ENCODE measurements around the gene PSAP.
A peak's percentile ranks its signal among the peaks of the same experiment; 100 is the strongest.

The PSAP gene

DNA sequence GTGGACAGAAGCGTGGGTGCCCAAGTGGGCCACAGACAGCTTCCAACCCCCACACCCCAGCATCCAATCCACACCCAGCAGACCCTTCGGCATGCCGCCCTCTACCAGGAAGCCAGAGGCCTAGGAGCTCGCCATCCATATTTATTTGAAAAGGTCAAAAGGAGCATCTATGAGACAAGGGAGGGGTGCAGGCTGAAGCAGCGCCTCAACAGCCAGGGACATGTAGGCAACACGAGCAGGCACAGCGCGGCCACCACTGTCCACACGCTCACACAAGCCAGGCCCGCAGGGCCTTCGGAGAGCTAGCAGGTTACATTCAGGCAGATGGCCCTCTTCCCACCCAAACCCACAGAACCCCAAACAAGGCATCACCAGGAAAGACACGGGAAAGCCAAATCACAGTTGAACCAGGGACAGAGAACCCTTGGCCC, 34.6 kb downstream of the PSAP start:
- no peak overlapping the region for H3K4me3 ChIP-seq (ENCODE audit: low read length)
- no peak for DNase-seq (ENCODE audit: low read depth)
- TF ChIP-seq, protein P1, sequence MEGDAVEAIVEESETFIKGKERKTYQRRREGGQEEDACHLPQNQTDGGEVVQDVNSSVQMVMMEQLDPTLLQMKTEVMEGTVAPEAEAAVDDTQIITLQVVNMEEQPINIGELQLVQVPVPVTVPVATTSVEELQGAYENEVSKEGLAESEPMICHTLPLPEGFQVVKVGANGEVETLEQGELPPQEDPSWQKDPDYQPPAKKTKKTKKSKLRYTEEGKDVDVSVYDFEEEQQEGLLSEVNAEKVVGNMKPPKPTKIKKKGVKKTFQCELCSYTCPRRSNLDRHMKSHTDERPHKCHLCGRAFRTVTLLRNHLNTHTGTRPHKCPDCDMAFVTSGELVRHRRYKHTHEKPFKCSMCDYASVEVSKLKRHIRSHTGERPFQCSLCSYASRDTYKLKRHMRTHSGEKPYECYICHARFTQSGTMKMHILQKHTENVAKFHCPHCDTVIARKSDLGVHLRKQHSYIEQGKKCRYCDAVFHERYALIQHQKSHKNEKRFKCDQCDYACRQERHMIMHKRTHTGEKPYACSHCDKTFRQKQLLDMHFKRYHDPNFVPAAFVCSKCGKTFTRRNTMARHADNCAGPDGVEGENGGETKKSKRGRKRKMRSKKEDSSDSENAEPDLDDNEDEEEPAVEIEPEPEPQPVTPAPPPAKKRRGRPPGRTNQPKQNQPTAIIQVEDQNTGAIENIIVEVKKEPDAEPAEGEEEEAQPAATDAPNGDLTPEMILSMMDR (IDR thresholded peaks at IDR 0.05; ENCODE audit: insufficient read depth, low read depth, low read length, missing control alignments): no peak

DNA sequence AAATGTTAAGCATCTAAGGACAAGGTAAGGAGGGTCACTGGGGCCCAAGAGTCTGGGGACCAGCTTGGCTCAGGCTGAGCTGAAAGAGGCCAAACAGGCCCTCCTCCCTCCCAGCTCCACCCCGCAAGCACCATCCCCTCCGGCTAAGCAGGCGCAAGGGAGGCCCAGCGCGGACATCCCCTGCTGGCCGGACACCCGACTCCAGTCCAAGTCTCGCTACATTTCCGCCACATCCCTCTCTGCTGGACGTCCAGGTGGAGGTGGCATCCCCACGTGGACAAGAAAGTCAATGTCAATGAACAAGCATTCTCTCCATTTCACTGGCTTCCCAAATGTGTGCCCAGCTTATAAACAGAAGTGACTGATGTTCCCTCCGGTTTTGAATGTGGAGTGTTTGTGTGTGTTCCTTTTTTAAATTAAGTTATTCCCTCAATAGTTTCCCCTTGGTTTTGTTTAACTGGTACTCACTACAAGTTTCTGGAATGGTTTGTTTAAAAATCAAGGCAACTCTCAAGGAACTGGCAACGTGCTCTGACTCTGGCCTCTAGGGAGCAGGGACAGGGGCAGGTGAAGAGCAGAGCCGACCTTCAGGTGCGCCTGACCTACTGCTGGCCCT, 35.4 kb downstream of the PSAP start:
- no peak overlapping the region for H3K4me3 ChIP-seq (ENCODE audit: low read length)
- DNase-seq (ENCODE audit: low read depth): no peak
- TF ChIP-seq, protein P1 (IDR thresholded peaks at IDR 0.05; ENCODE audit: insufficient read depth, low read depth, low read length, missing control alignments): no peak

DNA sequence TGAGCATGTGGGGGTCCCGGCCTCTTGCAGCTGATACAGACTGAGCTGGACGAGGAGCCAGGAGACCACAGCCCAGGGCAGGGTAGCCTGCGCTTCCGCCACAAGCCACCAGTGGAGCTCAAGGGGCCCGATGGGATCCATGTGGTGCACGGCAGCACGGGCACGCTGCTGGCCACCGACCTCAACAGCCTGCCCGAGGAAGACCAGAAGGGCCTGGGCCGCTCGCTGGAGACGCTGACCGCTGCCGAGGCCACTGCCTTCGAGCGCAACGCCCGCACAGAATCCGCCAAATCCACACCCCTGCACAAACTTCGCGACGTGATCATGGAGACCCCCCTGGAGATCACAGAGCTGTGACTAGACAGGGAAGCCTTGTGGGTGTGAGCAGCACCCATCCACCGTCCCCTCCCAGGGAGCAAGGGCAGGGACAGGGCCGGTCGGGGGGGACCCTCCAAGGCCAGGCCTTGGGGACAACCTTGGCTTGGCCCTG, 36.1 kb downstream of the PSAP start:
- no peak for DNase-seq (ENCODE audit: low read depth)
- TF ChIP-seq, protein P1 (IDR thresholded peaks at IDR 0.05; ENCODE audit: insufficient read depth, low read depth, low read length, missing control alignments): no peak
- H3K4me3 ChIP-seq (ENCODE audit: low read length): no peak overlapping the region

DNA sequence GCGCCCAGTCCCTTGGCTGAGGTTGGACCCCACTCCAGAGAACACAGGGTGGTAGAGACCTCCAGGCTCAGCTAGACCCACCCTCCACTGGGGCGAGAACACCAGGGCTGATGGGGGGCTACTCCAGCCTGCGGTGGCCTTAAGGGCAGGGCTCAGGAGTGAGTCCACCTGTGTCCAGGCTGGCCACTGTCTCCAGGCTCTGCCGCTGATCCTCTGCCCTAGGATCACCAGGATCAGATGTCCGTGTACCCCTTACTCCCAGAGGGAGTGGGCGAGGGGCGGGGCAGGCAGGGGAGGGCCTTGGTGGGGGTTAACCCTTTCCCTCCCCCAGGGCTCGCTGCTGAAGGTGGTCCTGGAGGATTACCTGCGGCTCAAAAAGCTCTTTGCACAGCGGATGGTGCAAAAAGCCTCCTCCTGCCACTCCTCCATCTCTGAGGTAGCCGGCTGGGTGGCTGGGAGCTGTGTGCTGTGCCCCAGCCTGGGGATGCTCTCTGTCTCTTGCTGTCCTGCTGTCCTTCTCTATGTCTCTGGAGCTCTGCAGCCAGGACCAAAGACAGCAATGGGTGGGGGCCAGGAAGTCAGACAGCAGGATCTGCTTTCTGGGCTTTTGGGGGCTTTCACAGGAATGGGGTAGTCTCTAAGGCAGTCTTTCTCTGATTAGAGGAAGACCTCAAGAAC, 38.0 kb downstream of the PSAP start:
- H3K4me3 ChIP-seq (ENCODE audit: low read length): no peak overlapping the region
- TF ChIP-seq, protein P1 (IDR thresholded peaks at IDR 0.05; ENCODE audit: insufficient read depth, low read depth, low read length, missing control alignments): no peak
- DNase-seq (ENCODE audit: low read depth): no peak

DNA sequence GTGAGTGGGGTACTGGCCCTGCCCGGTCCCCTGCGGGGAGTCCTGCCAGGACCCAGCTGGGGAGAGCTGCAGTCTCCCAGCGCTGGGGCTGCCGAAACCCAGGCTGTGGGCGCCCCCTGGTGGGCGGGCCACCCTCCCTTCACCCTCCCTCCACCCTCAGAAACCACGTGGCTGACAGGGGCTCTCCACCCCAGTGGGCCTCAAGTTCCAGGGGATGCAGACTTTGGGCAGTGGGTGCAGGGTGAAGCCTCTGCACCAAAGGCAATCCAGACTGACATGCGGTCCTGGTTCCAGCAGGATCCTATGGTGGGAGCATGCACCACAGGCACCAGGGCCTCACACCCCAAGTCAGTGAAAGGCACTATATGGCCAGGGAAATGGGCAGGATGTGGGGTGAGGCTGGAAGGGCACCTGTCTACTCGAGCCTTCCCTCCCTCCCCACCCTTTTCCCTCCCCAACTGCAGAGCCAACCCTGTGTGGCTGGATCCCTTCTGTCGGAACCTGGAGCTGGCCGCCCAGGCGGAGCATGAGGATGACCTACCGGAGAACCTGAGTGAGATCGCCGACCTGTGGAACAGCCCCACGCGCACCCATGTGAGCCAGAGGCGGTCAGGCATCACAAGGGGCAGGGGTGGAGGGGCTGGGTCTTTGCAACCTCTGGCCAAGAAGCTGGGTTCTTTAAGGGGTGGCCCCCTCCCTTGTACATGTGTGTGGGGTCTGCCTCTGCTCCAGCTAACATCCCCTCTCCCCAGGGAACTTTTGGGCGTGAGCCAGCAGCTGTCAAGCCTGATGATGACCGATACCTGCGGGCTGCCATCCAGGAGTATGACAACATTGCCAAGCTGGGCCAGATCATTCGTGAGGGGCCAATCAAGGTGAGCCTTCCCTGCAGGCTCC, 38.8 kb downstream of the PSAP start:
- peak; percentile 55 for DNase-seq (ENCODE audit: low read depth)
- TF ChIP-seq, protein P1 (IDR thresholded peaks at IDR 0.05; ENCODE audit: insufficient read depth, low read depth, low read length, missing control alignments): peak; percentile 87
- H3K4me3 ChIP-seq (ENCODE audit: low read length): no peak overlapping the region

DNA sequence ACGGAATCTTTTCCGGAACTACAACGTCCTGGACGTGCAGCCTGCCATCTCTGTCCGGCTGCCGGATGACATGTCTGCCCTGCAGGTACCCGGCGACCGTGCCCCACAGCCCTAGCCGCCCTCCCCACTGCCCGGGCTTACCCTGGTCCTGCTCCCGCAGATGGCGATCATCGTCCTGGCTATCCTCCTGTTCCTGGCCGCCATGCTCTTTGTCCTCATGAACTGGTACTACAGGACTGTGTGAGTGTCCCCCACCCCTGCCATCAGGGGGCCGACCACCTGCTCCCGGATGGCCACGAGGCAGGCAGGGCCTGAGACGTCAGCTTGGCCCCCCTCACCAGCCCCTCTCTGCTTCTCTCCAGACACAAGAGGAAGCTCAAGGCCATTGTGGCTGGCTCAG, 39.7 kb downstream of the PSAP start:
- TF ChIP-seq, protein P1 (IDR thresholded peaks at IDR 0.05; ENCODE audit: insufficient read depth, low read depth, low read length, missing control alignments): no peak
- H3K4me3 ChIP-seq (ENCODE audit: low read length): no peak overlapping the region
- DNase-seq (ENCODE audit: low read depth): no peak
